ENCODE measurements around the gene PUM2. TPM values are rescaled to one million over a fixed set of nuclear protein-coding genes. Genes with fewer than 3 reads are reported as not detected.
"Not testable (repeated sequence)": the region's sequence is repeated elsewhere in the genome, so short reads cannot be mapped to it uniquely, and the experiment has no call there.

Gene PUM2
- total RNA-seq, 3 donors from 2014 or later = 93.5 to 155 (median 115) TPM

DNA sequence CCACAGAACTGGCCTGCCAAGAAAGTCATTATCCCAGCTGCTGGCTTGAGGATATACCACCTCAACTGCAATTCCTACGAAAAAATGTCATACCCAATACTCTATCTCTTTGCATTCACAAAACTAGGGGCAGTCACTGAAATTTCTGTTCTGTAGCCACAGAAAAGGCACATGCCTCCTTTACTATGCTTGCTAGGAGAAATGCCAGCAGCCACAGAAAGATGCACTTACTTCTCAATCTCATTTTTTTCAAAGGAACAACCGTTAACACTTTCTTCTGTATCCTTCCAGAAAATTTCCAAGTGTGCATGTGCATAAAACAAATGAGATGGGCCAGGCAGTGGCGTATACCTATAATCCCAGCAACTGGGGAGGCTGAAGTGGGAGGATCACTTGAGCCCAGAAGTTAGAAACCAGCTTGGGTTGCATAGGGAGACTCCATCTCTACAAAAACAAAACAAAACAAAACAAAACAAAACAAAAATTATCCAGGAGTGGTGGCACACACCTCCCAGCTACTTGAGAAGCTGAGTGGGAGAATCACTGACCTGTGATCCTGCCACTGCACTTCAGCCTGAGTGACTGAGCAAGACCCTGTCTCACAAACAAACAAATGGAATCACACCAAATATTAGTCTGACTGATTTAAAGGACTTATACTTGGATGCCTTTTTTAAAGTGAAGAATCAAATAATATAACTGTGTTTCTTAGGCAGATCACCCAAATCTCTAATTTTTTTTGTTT is 22.4 kb upstream of the PUM2 start:
- TF ChIP-seq, protein P1, sequence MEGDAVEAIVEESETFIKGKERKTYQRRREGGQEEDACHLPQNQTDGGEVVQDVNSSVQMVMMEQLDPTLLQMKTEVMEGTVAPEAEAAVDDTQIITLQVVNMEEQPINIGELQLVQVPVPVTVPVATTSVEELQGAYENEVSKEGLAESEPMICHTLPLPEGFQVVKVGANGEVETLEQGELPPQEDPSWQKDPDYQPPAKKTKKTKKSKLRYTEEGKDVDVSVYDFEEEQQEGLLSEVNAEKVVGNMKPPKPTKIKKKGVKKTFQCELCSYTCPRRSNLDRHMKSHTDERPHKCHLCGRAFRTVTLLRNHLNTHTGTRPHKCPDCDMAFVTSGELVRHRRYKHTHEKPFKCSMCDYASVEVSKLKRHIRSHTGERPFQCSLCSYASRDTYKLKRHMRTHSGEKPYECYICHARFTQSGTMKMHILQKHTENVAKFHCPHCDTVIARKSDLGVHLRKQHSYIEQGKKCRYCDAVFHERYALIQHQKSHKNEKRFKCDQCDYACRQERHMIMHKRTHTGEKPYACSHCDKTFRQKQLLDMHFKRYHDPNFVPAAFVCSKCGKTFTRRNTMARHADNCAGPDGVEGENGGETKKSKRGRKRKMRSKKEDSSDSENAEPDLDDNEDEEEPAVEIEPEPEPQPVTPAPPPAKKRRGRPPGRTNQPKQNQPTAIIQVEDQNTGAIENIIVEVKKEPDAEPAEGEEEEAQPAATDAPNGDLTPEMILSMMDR (IDR thresholded peaks at IDR 0.05) = no peak
- intact Hi-C loops (cut with DNase I, micrococcal nuclease) = loop anchor here in 1 of 2 donors (5.0 kb wide), 1 partner anchor 361 kb away; the partner anchor contains the start of gene MATN3
- ATAC-seq = no peak
- Histone ChIP-seq H3K4me3 (no peak overlapping the region), H3K36me3 (ENCODE audit: low read depth) (no peaks in the 10 kb centered on the region), H3K9me3 (no peaks in the 10 kb centered on the region), H3K4me1 (ENCODE audit: low read depth) (no peaks in the 10 kb centered on the region)
- no peak for DNase-seq

DNA sequence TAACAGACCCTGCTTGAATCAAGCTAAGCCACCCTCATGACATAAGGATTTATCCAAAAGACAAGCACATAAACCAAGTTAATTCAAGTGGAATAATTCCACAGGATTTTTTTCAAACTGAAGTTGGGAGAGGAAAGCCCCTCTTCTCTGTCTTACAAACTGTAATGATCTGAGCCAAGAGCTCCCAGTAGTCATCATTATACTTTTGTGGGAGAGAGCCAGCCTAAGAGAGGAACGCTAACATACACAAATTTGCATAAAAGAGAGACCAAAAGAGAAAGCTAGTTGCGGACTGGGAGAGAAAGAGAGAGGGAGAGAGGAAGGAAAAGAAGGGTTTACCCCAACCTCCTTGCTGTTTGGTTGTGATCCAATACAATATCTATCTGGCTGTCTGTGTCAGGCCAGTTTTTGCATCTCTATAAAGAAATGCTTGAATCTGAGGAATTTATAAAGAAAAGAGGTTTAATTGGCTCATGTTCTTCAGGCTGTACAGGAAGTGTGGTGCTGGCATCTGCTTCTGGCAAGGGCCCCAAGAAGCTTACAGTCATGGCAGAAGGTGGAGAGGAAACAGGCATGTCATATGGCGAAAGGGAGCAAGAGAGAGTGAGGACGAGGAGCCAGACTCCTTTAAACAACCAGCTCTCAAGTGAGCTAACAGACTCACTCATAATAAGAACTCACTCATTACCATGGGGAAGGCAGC is 20.8 kb upstream of the PUM2 start:
- no peak for DNase-seq
- intact Hi-C loops (cut with DNase I, micrococcal nuclease) = loop anchor here in 1 of 2 donors (5.0 kb wide), 1 partner anchor 359 kb away; the partner anchor contains the start of gene MATN3
- Histone ChIP-seq H3K4me3 (no peak overlapping the region), H3K9me3 (no peaks in the 10 kb centered on the region), H3K4me1 (ENCODE audit: low read depth) (no peaks in the 10 kb centered on the region), H3K36me3 (ENCODE audit: low read depth) (no peaks in the 10 kb centered on the region)
- ATAC-seq = no peak
- TF ChIP-seq, protein P1 (IDR thresholded peaks at IDR 0.05) = no peak

DNA sequence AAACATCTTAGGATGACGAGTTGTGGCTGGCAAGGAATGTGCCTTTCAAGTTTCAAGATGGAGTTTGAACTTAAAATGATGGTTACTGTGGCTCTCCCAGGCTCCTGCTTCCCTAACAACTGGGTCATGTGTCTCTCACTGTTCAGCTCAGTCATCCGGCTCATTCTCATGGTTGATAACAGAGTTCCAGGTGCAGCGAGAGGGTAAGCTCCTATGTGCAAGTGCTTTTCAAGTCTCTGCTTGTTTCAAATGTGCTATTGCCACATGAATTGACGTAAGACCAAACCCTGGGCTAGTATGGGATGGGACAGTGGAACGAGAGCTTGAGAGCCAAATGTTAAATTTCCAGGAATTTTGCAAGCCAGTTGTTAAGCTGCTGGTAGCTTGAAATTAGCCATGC is 19.5 kb upstream of the PUM2 start:
- Histone ChIP-seq H3K9me3 (no peaks in the 10 kb centered on the region), H3K4me1 (ENCODE audit: low read depth) (no peaks in the 10 kb centered on the region), H3K36me3 (ENCODE audit: low read depth) (no peaks in the 10 kb centered on the region), H3K4me3 (no peak overlapping the region)
- TF ChIP-seq, protein P1 (IDR thresholded peaks at IDR 0.05) = no peak
- DNase-seq = no peak
- intact Hi-C loops (cut with DNase I, micrococcal nuclease) = loop anchor here in 1 of 2 donors (5.0 kb wide), 1 partner anchor 358 kb away; the partner anchor contains the start of gene MATN3
- no peak for ATAC-seq

DNA sequence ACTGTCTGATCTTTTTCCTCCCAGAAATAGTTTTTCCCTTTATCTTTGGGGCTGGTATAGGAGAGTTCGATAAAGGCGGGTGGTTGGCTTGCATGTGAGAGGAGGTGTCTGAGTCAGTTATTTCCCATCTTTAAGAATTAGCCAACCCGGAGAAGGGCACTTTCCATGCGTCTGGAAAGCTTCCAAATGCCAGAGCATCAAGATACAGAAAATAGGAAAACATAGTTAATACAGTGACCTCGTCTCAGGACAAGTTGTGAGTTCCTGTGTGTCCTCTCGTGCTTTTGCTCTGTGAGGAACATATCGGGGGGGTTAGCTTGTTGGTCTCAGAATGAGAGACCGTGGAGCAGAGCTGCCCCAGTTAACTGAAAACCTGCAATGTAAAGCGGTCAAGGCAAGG is 18.7 kb upstream of the PUM2 start:
- H3K4me3 ChIP-seq = no peak overlapping the region
- TF ChIP-seq, protein P1 (IDR thresholded peaks at IDR 0.05) = no peak
- no peak for ATAC-seq
- no peaks in the 10 kb centered on the region for H3K4me1 ChIP-seq (ENCODE audit: low read depth)
- intact Hi-C loops (cut with DNase I, micrococcal nuclease) = no loop called here
- no peak for DNase-seq
- H3K36me3 ChIP-seq (ENCODE audit: low read depth) = no peaks in the 10 kb centered on the region
- H3K9me3 ChIP-seq = no peaks in the 10 kb centered on the region

DNA sequence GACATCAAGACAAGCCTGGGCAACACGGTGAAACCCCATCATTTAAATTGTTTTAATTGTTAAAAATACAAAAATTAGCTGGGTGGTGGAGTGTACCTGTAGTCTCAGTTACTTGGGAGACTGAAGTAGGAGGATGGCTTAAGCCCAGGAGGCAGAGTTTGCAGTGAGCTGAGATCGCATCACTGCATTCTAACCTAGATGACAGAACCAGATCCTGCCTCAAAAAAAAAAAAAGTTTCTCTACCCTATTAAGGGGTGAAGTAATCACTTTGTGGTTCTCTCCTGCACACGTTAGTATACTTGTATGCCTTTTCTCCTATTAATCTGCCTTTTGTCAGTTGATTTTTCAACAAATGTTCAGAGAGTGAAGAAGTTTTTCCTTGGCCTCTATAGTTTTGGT is 18.1 kb upstream of the PUM2 start:
- no peaks in the 10 kb centered on the region for H3K9me3 ChIP-seq
- TF ChIP-seq, protein P1 (IDR thresholded peaks at IDR 0.05) = no peak
- H3K36me3 ChIP-seq (ENCODE audit: low read depth) = no peaks in the 10 kb centered on the region
- ATAC-seq = no peak
- DNase-seq = no peak
- no peaks in the 10 kb centered on the region for H3K4me1 ChIP-seq (ENCODE audit: low read depth)
- intact Hi-C loops (cut with DNase I, micrococcal nuclease) = no loop called here
- no peak overlapping the region for H3K4me3 ChIP-seq

DNA sequence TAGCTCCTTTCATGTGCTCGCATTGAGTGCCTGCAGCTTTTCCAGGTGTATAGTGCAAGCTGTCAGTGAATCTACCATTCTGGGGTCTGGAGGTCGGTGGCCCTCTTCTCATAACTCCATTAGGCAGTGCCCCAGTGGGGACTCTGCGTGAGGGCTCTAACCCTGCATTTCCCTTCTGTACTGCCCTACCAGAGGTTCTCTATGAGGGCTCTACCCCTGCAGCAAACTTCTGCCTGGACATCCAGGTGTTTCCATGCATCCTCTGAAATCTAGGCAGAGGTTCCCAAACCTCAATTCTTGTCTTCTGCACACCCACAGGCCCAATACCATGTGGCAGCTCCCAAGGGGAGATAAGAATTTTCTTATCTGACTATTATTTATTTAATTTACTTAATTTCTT is 17.3 kb upstream of the PUM2 start:
- H3K9me3 ChIP-seq; H3K36me3 ChIP-seq (ENCODE audit: low read depth); H3K4me1 ChIP-seq (ENCODE audit: low read depth); DNase-seq; intact Hi-C loops (cut with DNase I, micrococcal nuclease); ATAC-seq; H3K4me3 ChIP-seq: not testable (repeated sequence)
